Common myeloid progenitor, CD34-positive (primary cell): Measurements from ENCODE around the gene MOCS2.

Source experiments
- CTCF ChIA-PET: fragments of 350-600 bp; sonication (Branson Sonifier 250); formaldehyde crosslinking; loops from one replicate; lab custom pipeline; 2021; ENCODE audit warnings: antibody characterized with exemption; lab: Charles Lee
- POLR2A ChIA-PET: fragments of 350-600 bp; sonication (Branson Sonifier 250); formaldehyde crosslinking; loops from one replicate; lab custom pipeline; 2021; ENCODE audit warnings: antibody characterized with exemption; lab: Charles Lee
- DNase-seq, 3 donors: peaks; one replicate each; pipeline versions ENCODE4 v3.0.0 to v3.0.0-alpha.2; 2013
- H3K27ac ChIP-seq, 2 experiments: 1 replicate in 1 of 2; 2 replicates in 1 of 2; pipeline ENCODE4 v1.7.0; 2013; ENCODE audit warnings: inconsistent platforms in 2 of 2, low read length in 2 of 2, mild to moderate bottlenecking in 2 of 2, low read depth in 1 of 2, moderate library complexity in 1 of 2; ENCODE audit not compliant: severe bottlenecking in 2 of 2, insufficient read depth in 1 of 2, poor library complexity in 1 of 2
- H3K27me3 ChIP-seq, 5 experiments: replicated peaks in 2 of 5; 1 replicate in 3 of 5; 2 replicates in 2 of 5; pipeline versions ENCODE4 v1.6.1 to v1.7.0; 2013; ENCODE audit warnings: low read length in 4 of 5, mild to moderate bottlenecking in 2 of 5, moderate library complexity in 2 of 5, inconsistent platforms in 1 of 5; ENCODE audit not compliant: insufficient read depth in 5 of 5, control insufficient read depth in 4 of 5
- H3K36me3 ChIP-seq, 4 experiments: 1 replicate in 2 of 4; 2 replicates in 2 of 4; pipeline versions ENCODE4 v1.6.1 to v1.7.0; 2013; ENCODE audit warnings: low read length in 3 of 4, control low read depth in 1 of 4, mild to moderate bottlenecking in 1 of 4; ENCODE audit not compliant: control insufficient read depth in 4 of 4, insufficient read depth in 4 of 4
- H3K4me1 ChIP-seq, 4 experiments: 1 replicate in 3 of 4; 2 replicates in 1 of 4; pipeline versions ENCODE4 v1.6.1 to v1.7.1; 2013; ENCODE audit warnings: low read length in 3 of 4, mild to moderate bottlenecking in 3 of 4, control low read depth in 1 of 4, inconsistent platforms in 1 of 4, moderate library complexity in 1 of 4; ENCODE audit not compliant: control insufficient read depth in 4 of 4, insufficient read depth in 4 of 4; ENCODE audit errors: control extremely low read depth in 1 of 4
- H3K4me3 ChIP-seq, 7 experiments: 1 replicate in 4 of 7; 2 replicates in 3 of 7; pipeline versions ENCODE4 v1.5.1 to v1.7.0; 2013; ENCODE audit warnings: mild to moderate bottlenecking in 7 of 7, low read length in 6 of 7, moderate library complexity in 6 of 7, inconsistent platforms in 2 of 7, low read depth in 2 of 7, control low read depth in 1 of 7; ENCODE audit not compliant: insufficient read depth in 4 of 7, control insufficient read depth in 1 of 7; ENCODE audit errors: extremely low read depth in 1 of 7
- H3K9me3 ChIP-seq, 5 experiments: 1 replicate in 4 of 5; 2 replicates in 1 of 5; pipeline versions ENCODE4 v1.6.1 to v1.7.1; 2013; ENCODE audit warnings: low read length in 4 of 5, mild to moderate bottlenecking in 2 of 5, inconsistent platforms in 1 of 5, low read depth in 1 of 5, moderate library complexity in 1 of 5; ENCODE audit not compliant: control insufficient read depth in 4 of 5, insufficient read depth in 2 of 5; ENCODE audit errors: control extremely low read depth in 1 of 5
- WGBS: methylation state at CpG from one replicate; pipeline ENCODE4 v1.1.5; 2013; ENCODE audit not compliant: insufficient coverage; 5-methylcytosine and 5-hydroxymethylcytosine counted together

MOCS2 gene

DNA sequence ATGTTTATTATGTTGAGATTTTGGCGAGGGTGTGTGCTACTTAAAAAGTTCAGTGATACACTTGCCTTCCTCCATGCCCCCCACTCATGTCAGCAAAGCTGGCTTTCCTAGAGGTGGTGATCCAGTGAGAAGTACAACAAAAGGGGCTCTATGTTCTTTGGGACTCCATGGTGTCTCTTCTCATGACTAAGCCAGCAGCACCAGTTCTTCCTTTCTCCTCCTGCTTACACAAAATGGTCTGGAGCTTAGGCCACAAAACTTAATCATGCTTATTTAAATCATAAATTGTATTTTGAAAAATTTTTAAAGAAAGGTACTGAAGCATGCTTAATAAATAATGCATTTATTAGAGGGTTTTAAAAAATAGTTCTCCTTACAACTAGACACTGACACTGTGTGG, 22.4 kb downstream of the MOCS2 start:
- no CpG with 5 or more reads among the region's 1 CpG for WGBS

DNA sequence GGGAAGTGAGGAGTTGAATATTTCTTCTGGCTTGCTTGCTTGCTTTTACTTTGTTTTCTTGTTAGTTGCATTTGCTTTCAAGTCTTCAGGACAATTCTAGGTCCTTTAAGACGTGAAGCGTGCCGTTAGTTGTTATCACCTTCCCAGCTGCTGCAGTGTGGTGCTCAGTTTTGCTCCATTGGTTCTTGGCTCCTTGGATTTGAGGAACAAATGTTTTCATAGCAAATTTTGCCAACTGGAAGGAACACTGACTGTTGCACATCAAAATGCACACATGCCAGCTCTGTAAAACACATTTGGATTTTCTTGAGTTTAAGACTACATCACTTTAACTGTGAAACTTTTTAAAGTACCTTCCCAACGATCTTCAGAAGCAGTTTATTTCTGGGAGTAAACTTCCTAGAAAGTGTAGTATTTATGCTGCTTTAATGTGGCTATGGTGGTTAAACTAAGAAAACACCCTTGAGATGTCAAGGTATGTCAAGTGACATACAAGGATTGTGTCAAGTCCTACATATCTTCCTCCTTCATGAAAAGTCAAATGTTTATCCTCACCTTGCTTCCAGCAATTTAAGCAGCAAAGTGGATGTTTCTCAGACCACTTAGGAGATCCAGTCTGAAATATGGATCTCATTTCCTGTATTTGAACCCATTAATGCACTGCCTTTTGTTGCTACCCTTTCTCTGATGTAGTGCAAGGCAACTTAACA, 24.9 kb downstream of the MOCS2 start:
- H3K9me3 ChIP-seq, result peaks cover 0 to 2% (median 0%) of the 10 kb centered on the region in 5 experiments
- no peak overlapping the region for H3K27ac ChIP-seq
- peaks cover 0 to 5% (median 0%) of the 10 kb centered on the region in 4 experiments for H3K36me3 ChIP-seq
- WGBS, result 95% methylated on average over 4 of the region's 4 CpGs
- no peaks in the 10 kb centered on the region for H3K4me1 ChIP-seq
- DNase-seq, result no peak
- ChIA-PET POLR2A (no interaction called here), CTCF (no interaction called here)
- no peaks in the 10 kb centered on the region for H3K27me3 ChIP-seq
- H3K4me3 ChIP-seq, result no peak overlapping the region

More for the DNA sequence above, 22.4 kb downstream of the MOCS2 start:
- no peaks in the 10 kb centered on the region for H3K4me1 ChIP-seq
- H3K4me3 ChIP-seq, result no peak overlapping the region
- POLR2A ChIA-PET, result no interaction called here
- H3K27ac ChIP-seq, result no peak overlapping the region
- CTCF ChIA-PET, result interaction anchor here (1.2 to 1.5 kb wide), 2 partner anchors 9 to 138 kb away, joined by 3 to 5 read pairs; no protein-coding TSS in a partner anchor
- no peak for DNase-seq
- no peaks in the 10 kb centered on the region for H3K9me3 ChIP-seq
- H3K36me3 ChIP-seq, result peaks cover 0 to 5% (median 1%) of the 10 kb centered on the region in 4 experiments
- H3K27me3 ChIP-seq, result no peaks in the 10 kb centered on the region

- peaks cover 0 to 2% (median 0%) of the 10 kb centered on the region in 5 experiments for H3K9me3 ChIP-seq
- no peaks in the 10 kb centered on the region for H3K4me1 ChIP-seq
- H3K36me3 ChIP-seq, result peaks cover 0 to 6% (median under 1%) of the 10 kb centered on the region in 4 experiments
- H3K4me3 ChIP-seq, result no peak overlapping the region
- ChIA-PET CTCF (no interaction called here), POLR2A (no interaction called here)
- no peak for DNase-seq
- H3K27me3 ChIP-seq, result no peaks in the 10 kb centered on the region
- no peak overlapping the region for H3K27ac ChIP-seq
Measured at GRCh38 chr5:53083927-53084326, 25.6 kb downstream of the MOCS2 start.

GRCh38 chr5:53080271-53080670, 29.3 kb downstream of the MOCS2 start:
- Histone ChIP-seq H3K36me3 (peaks cover 0 to 11% (median 5%) of the 10 kb centered on the region in 4 experiments), H3K27ac (no peak overlapping the region), H3K9me3 (peaks cover 0 to 2% (median 0%) of the 10 kb centered on the region in 5 experiments), H3K4me1 (no peaks in the 10 kb centered on the region), H3K4me3 (no peak overlapping the region), H3K27me3 (no peaks in the 10 kb centered on the region)
- POLR2A ChIA-PET, result no interaction called here
- CTCF ChIA-PET, result no interaction called here
- no peak for DNase-seq
- WGBS, result 90% methylated on average over 4 of the region's 4 CpGs

DNA sequence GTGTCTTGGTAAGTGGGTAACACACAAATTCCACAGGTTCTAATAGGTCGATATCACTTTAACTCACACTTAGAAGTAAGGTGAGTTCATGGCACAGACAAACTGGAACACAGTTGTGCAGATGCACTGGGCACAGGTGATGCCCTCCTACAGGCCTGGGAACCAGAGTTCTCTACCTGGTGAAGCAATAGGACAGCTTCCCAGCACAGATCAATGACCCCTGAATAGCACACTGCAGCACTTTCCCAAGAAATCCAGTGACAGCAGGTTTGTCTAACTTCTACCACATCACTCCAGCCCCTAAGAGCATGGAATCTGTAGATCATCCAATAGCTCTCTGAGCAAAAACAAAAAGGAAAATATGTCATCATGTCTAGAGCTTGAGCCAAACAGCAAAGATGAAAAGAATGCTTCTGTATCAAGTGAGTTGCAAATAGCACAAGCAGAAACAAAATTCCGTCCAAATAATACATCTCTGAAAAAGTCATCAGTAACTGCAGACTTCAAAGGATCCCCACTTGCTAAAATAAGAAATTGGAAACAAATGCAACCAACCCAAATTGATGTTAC, 33.5 kb downstream of the MOCS2 start:
- Histone ChIP-seq H3K27ac (no peak overlapping the region), H3K4me1 (no peaks in the 10 kb centered on the region), H3K36me3 (peaks cover 0 to 24% (median 7%) of the 10 kb centered on the region in 4 experiments), H3K9me3 (peaks cover 0 to 2% (median 0%) of the 10 kb centered on the region in 5 experiments), H3K27me3 (no peaks in the 10 kb centered on the region), H3K4me3 (no peak overlapping the region)
- no peak for DNase-seq
- POLR2A ChIA-PET, result no interaction called here
- CTCF ChIA-PET, result no interaction called here
- WGBS, result 100% methylated on average over 1 of the region's 2 CpGs

DNA sequence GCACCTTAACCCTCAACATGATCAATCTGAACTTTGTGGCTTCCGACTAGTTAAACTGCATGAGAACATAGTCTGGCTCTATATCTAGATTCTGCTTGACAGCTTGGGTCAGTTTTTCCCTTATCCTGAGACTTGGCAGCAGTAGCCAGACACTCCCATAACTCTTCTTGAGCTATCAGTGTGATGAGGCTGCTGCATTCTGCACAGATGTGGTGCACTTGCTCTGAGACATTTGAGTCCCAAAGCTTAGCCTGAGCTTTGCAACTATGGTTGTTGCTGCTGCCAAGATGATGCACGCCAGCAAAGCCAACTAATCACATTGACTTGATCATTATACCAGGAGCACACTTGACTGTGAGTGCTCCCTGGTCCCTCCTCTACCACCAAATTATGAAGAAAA, 36.2 kb downstream of the MOCS2 start:
- Histone ChIP-seq H3K36me3 (peaks cover 0 to 21% (median 6%) of the 10 kb centered on the region in 4 experiments), H3K4me3 (no peak overlapping the region), H3K27ac (no peak overlapping the region), H3K4me1 (no peaks in the 10 kb centered on the region), H3K27me3 (no peaks in the 10 kb centered on the region), H3K9me3 (no peaks in the 10 kb centered on the region)
- no peak for DNase-seq
- POLR2A ChIA-PET, result no interaction called here
- CTCF ChIA-PET, result no interaction called here
- 90% methylated on average over 1 of the region's 2 CpGs for WGBS

DNA sequence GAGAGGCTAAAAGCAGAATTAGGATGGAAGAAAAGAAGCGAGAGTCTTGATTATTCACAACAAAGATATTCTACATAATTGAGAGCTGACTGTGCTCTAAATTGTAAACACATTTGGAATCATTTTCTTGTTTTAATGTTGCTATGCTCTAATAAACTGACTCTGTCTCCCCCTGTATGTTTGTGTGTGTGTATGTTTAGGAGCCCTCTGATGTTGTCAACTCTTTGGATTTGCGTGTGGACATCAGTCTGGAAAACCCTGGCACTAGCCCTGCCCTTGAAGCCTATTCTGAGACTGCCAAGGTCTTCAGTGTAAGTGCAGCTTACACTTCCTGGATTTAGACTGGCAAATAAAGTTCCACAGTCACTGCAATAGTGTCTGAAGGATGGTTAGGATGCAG, 37.8 kb downstream of the MOCS2 start:
- no peaks in the 10 kb centered on the region for H3K4me1 ChIP-seq
- no peaks in the 10 kb centered on the region for H3K9me3 ChIP-seq
- CTCF ChIA-PET, result interaction anchor here (1.4 to 1.6 kb wide), 2 partner anchors 37 to 123 kb away, joined by 3 to 5 read pairs; no protein-coding TSS in a partner anchor
- WGBS, result no CpG with 5 or more reads among the region's 2 CpGs
- no peak overlapping the region for H3K4me3 ChIP-seq
- POLR2A ChIA-PET, result no interaction called here
- no peaks in the 10 kb centered on the region for H3K27me3 ChIP-seq
- no peak for DNase-seq
- H3K36me3 ChIP-seq, result peaks cover 0 to 26% (median 6%) of the 10 kb centered on the region in 4 experiments
- no peak overlapping the region for H3K27ac ChIP-seq
